IMR-90 (cell line): ENCODE data around the gene C14orf180. TPM values are rescaled to one million over a fixed set of nuclear protein-coding genes. Genes with fewer than 3 reads are reported as not detected.

Experiments
- ATAC-seq: fragments of 200-7000 bp; cut with Tn5 transposase; 2 replicates; pipeline ENCODE4 v1.9.1; 2020; ENCODE audit warnings: low read depth, mild to moderate bottlenecking, moderate library complexity
- BruUV-seq: library from RNA; stranded (reverse); fragments of 400-500 nt; replicated peaks from 2 replicates; lab custom pipeline; 2021; lab: Mats Ljungman, UMichigan
- CTCF ChIA-PET: fragments of 300-600 bp; formaldehyde crosslinking; extraction: SDS; loops from one replicate; lab custom pipeline; 2021; ENCODE audit warnings: antibody characterized with exemption; lab: Yijun Ruan, JAX
- POLR2A ChIA-PET: fragments of 300-600 bp; sonication (Branson Sonifier 250); formaldehyde crosslinking; loops from one replicate; lab custom pipeline; 2022; ENCODE audit warnings: antibody characterized with exemption; ENCODE audit not compliant: unreplicated experiment; lab: Charles Lee
- DNase-seq: peaks from one replicate; pipeline ENCODE4 v3.0.0; 2013
- H2AFZ ChIP-seq: replicated peaks from 2 replicates; pipeline ENCODE3; 2013; ENCODE audit warnings: low read length, mild to moderate bottlenecking; ENCODE audit not compliant: poor library complexity
- H2AK5ac ChIP-seq: 2 replicates; pipeline ENCODE4 v1.6.1; 2013; ENCODE audit warnings: low read depth, low read length, inconsistent platforms
- H2AK9ac ChIP-seq: replicated peaks from 2 replicates; pipeline ENCODE3; 2013; ENCODE audit warnings: mild to moderate bottlenecking, low read depth, low read length, moderate library complexity; ENCODE audit not compliant: poor library complexity
- H2BK120ac ChIP-seq: 2 replicates; pipeline ENCODE4 v1.6.1; 2013; ENCODE audit warnings: low read depth, low read length, inconsistent platforms
- H2BK15ac ChIP-seq: 3 replicates; pipeline ENCODE4 v1.6.1; 2013; ENCODE audit warnings: low read depth, low read length, inconsistent platforms
- H2BK20ac ChIP-seq: 2 replicates; pipeline ENCODE4 v1.6.1; 2013; ENCODE audit warnings: low read depth, mild to moderate bottlenecking, inconsistent platforms, low read length, moderate library complexity
- H2BK5ac ChIP-seq: 2 replicates; pipeline ENCODE4 v1.6.1; 2013; ENCODE audit warnings: mild to moderate bottlenecking, low read depth, low read length, inconsistent platforms; ENCODE audit not compliant: poor library complexity, severe bottlenecking
- H3K14ac ChIP-seq: replicated peaks from 2 replicates; pipeline ENCODE4 v1.6.1; 2013; ENCODE audit warnings: low read depth, low read length, inconsistent platforms
- H3K18ac ChIP-seq: 2 replicates; pipeline ENCODE4 v1.6.1; 2013; ENCODE audit warnings: low read depth, low read length, control low read depth
- H3K23ac ChIP-seq: 2 replicates; pipeline ENCODE4 v1.6.1; 2013; ENCODE audit warnings: low read depth, low read length, inconsistent platforms
- H3K27ac ChIP-seq: 2 replicates; pipeline ENCODE4 v1.5.1; 2013; ENCODE audit warnings: mild to moderate bottlenecking, control low read depth, low read length; ENCODE audit not compliant: insufficient read depth
- H3K27me3 ChIP-seq: 2 replicates; pipeline ENCODE4 v1.6.1; 2013; ENCODE audit warnings: low read length; ENCODE audit not compliant: control insufficient read depth, insufficient read depth
- H3K36me3 ChIP-seq: 2 replicates; pipeline ENCODE4 v1.6.1; 2013; ENCODE audit warnings: low read length, mixed read lengths; ENCODE audit not compliant: control insufficient read depth, insufficient read depth
- H3K4ac ChIP-seq: 2 replicates; pipeline ENCODE4 v1.6.1; 2013; ENCODE audit warnings: low read depth, low read length, inconsistent platforms
- H3K4me1 ChIP-seq: 2 replicates; pipeline ENCODE4 v1.6.1; 2013; ENCODE audit warnings: low read length, mixed read lengths; ENCODE audit not compliant: control insufficient read depth, insufficient read depth
- H3K4me2 ChIP-seq: 2 replicates; pipeline ENCODE4 v1.6.1; 2013; ENCODE audit warnings: low read depth, mild to moderate bottlenecking, control low read depth, low read length, moderate library complexity
- H3K4me3 ChIP-seq: 2 replicates; pipeline ENCODE4 v1.5.1; 2013; ENCODE audit warnings: low read depth, mild to moderate bottlenecking, control low read depth, low read length, moderate library complexity; ENCODE audit not compliant: insufficient read depth
- H3K56ac ChIP-seq: 2 replicates; pipeline ENCODE4 v1.6.1; 2013; ENCODE audit warnings: low read length, inconsistent platforms; ENCODE audit not compliant: insufficient read depth; ENCODE audit errors: extremely low read depth
- H3K79me1 ChIP-seq, 2 experiments: 2 replicates each; pipeline ENCODE4 v1.6.1; 2013; ENCODE audit warnings: low read length in 2 of 2, inconsistent platforms in 1 of 2, low read depth in 1 of 2
- H3K9ac ChIP-seq: 2 replicates; pipeline ENCODE4 v1.6.1; 2013; ENCODE audit warnings: low read depth, low read length, control low read depth
- H3K9me1 ChIP-seq: 2 replicates; pipeline ENCODE4 v1.6.1; 2013; ENCODE audit warnings: low read length, inconsistent platforms; ENCODE audit not compliant: insufficient read depth
- H3K9me3 ChIP-seq: 2 replicates; pipeline ENCODE4 v1.6.1; 2013; ENCODE audit warnings: low read length; ENCODE audit not compliant: control insufficient read depth, insufficient read depth
- H4K20me1 ChIP-seq: 2 replicates; pipeline ENCODE4 v1.6.1; 2013; ENCODE audit warnings: low read length, inconsistent platforms; ENCODE audit not compliant: insufficient read depth
- H4K5ac ChIP-seq: 2 replicates; pipeline ENCODE4 v1.6.1; 2013; ENCODE audit warnings: mild to moderate bottlenecking, low read depth, low read length, control low read depth
- H4K8ac ChIP-seq, 2 experiments: 2 replicates each; pipeline ENCODE4 v1.6.1; 2013; ENCODE audit warnings: low read depth in 2 of 2, low read length in 2 of 2, control low read depth in 1 of 2, inconsistent platforms in 1 of 2
- H4K91ac ChIP-seq: 2 replicates; pipeline ENCODE4 v1.6.1; 2013; ENCODE audit warnings: low read depth, low read length, inconsistent platforms; ENCODE audit not compliant: insufficient read depth
- BHLHE40 ChIP-seq: fragments of 150-350 bp; IDR thresholded peaks from 2 replicates; pipeline ENCODE4 v1.6.1; 2016; ENCODE audit warnings: mild to moderate bottlenecking, low read depth, low read length
- CEBPB ChIP-seq: IDR thresholded peaks from 2 replicates; pipeline ENCODE4 v1.6.1; 2012; ENCODE audit warnings: low read depth, low read length, improper control_type of control experiment
- CHD1 ChIP-seq: IDR thresholded peaks from 2 replicates; pipeline ENCODE4 v1.6.1; 2012; ENCODE audit warnings: low read depth, low read length, improper control_type of control experiment
- FOS ChIP-seq: fragments of 150-350 bp; IDR thresholded peaks from 2 replicates; pipeline ENCODE4 v1.6.1; 2016; ENCODE audit warnings: low read depth, low read length
- MAFK ChIP-seq: IDR thresholded peaks from 2 replicates; pipeline ENCODE4 v1.6.1; 2012; ENCODE audit warnings: low read depth, low read length, improper control_type of control experiment
- MAZ ChIP-seq: IDR thresholded peaks from 2 replicates; pipeline ENCODE4 v1.6.1; 2012; ENCODE audit warnings: low read depth, mild to moderate bottlenecking, low read length, improper control_type of control experiment, moderate library complexity, borderline replicate concordance
- MXI1 ChIP-seq: IDR thresholded peaks from 2 replicates; pipeline ENCODE4 v1.6.1; 2012; ENCODE audit warnings: low read depth, mild to moderate bottlenecking, low read length, moderate library complexity, borderline replicate concordance
- NFE2L2 ChIP-seq: fragments of 150-350 bp; IDR thresholded peaks from 2 replicates; pipeline ENCODE4 v1.6.1; 2016; ENCODE audit warnings: low read depth, mild to moderate bottlenecking, low read length
- POLR2A ChIP-seq: IDR thresholded peaks from 2 replicates; pipeline ENCODE4 v1.6.1; 2012; ENCODE audit warnings: mild to moderate bottlenecking, low read depth, low read length
- RAD21 ChIP-seq: IDR thresholded peaks from 2 replicates; pipeline ENCODE4 v1.6.1; 2012; ENCODE audit warnings: low read length, improper control_type of control experiment
- RCOR1 ChIP-seq: IDR thresholded peaks from 2 replicates; pipeline ENCODE4 v1.6.1; 2012; ENCODE audit warnings: mild to moderate bottlenecking, low read length, improper control_type of control experiment; ENCODE audit not compliant: insufficient replicate concordance
- RFX5 ChIP-seq: IDR thresholded peaks from 2 replicates; pipeline ENCODE4 v1.8.0; 2012; ENCODE audit warnings: low read depth, mild to moderate bottlenecking, low read length, moderate library complexity
- SMC3 ChIP-seq: fragments of 150-350 bp; IDR thresholded peaks from 2 replicates; pipeline ENCODE4 v1.6.1; 2016; ENCODE audit warnings: low read depth, mild to moderate bottlenecking, antibody characterized with exemption, low read length, moderate library complexity
- WGBS, 2 experiments: methylation state at CpG; one replicate each; pipeline versions ENCODE4 v1.1.5 to v1.1.7; 2013; ENCODE audit warnings: missing lambda C conversion rate in 2 of 2; ENCODE audit not compliant: insufficient read length in 1 of 2; ENCODE audit errors: extremely low coverage in 2 of 2; 5-methylcytosine and 5-hydroxymethylcytosine counted together
- dilution Hi-C: fragments of 300-500 bp; cut with HindIII; formaldehyde crosslinking; loops from one replicate; pipeline ENCODE4 v1.14.3; 2018; ENCODE audit warnings: low sequenced_read_pairs; ENCODE audit not compliant: unreplicated experiment
- in situ Hi-C: fragments of 300-500 bp; cut with MboI; formaldehyde crosslinking; loops from 3 replicates; pipeline ENCODE4 v1.14.3; 2019; ENCODE audit warnings: low sequenced_read_pairs, inconsistent platforms, mixed read lengths
- intact Hi-C: fragments of 100-400 bp; cut with micrococcal nuclease; formaldehyde crosslinking; loops from 2 replicates; pipeline ENCODE4 v1.10.0; 2022
- polyA plus RNA-seq, 3 experiments: library from polyadenylated mRNA; depleted of rRNA; stranded (reverse); fragments of >200 nt; gene quantifications; 2 replicates each; pipeline ENCODE4 v1.2.3, GENCODE V29; 2012; ENCODE audit warnings: low replicate concordance in 1 of 3
- total RNA-seq: library from RNA; depleted of rRNA; stranded (reverse); fragments of >200 nt; gene quantifications from 2 replicates; pipeline ENCODE4 v1.2.3, GENCODE V29; 2012
- TF ChIP-seq, protein P1 (sequence below): fragments of 150-350 bp; IDR thresholded peaks from 2 replicates; pipeline ENCODE4 v1.6.1; 2016; ENCODE audit warnings: low read depth, mild to moderate bottlenecking, low read length, moderate library complexity, borderline replicate concordance
- TF ChIP-seq, protein P2 (sequence below): fragments of 150-350 bp; IDR thresholded peaks from 2 replicates; pipeline ENCODE4 v1.6.1; 2017; ENCODE audit warnings: mild to moderate bottlenecking, antibody characterized with exemption, low read length, low read depth
- TF ChIP-seq, protein P3 (sequence below): conservative IDR thresholded peaks from 2 replicates; pipeline ENCODE4 v1.5.1; 2012; ENCODE audit warnings: mild to moderate bottlenecking, low read depth, low read length, improper control_type of control experiment

C14orf180 gene
- total and polyA plus RNA-seq, 2 of the 4 experiments (the other 2 are of a cell fraction), result not detected

DNA sequence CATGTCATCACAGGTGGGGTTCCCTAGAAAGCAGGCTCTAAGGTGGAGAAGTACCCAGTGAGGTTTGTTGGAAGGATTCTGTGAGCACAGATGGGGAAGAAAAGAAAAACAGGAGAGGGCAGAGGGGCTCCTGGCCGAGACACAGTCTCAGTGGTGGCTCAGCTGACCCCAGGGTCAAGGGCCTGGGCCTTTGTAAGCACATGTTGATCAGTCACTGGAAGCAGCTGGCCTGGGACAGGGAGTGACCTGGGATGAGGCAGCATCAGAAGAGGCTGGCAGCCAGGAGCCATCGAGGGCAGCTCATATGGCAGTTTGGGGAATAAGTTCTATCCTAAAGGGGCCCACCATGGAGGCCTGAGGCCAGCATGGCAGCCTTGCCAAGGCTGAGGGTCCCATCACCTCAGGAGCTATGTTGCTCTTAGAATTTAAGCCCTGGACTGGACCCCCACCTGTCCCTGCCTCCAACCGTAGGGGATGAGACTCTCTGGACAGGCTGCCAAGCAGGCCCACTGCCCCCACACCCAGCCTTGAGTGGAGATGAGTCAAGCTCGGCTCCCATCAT, 31.3 kb downstream of the C14orf180 start:
- in situ Hi-C loops (no loop called here), dilution Hi-C loops (no loop called here), intact Hi-C loops (no loop called here)
- Histone ChIP-seq H2AK5ac (no peak overlapping the region), H3K4me2 (no peak overlapping the region), H2AK9ac (no peak overlapping the region), H3K4me1 (no peaks in the 10 kb centered on the region), H3K23ac (no peak overlapping the region), H4K20me1 (no peaks in the 10 kb centered on the region), H2BK20ac (no peak overlapping the region), H3K27me3 (peaks cover 3% of the 10 kb centered on the region), H3K9me1 (no peaks in the 10 kb centered on the region), H3K4me3 (no peak overlapping the region), H4K8ac (no peak overlapping the region), H3K36me3 (no peaks in the 10 kb centered on the region), H3K14ac (no peak overlapping the region), H3K27ac (no peak overlapping the region), H3K56ac (no peak overlapping the region), H3K18ac (no peak overlapping the region), H3K4ac (no peak overlapping the region), H3K9me3 (no peaks in the 10 kb centered on the region), H3K9ac (no peak overlapping the region), H4K91ac (no peak overlapping the region), H2BK5ac (no peak overlapping the region), H2BK120ac (no peak overlapping the region), H2AFZ (no peak overlapping the region), H2BK15ac (no peak overlapping the region), H3K79me1 (no peaks in the 10 kb centered on the region), H4K5ac (no peak overlapping the region)
- ChIA-PET POLR2A (no interaction called here), CTCF (no interaction called here)
- 0% methylated on average over 1 of the region's 4 CpGs; no CpG with 5 or more reads in 1 of the 2 experiments for WGBS, 2 experiments
- no peak for ATAC-seq
- TF ChIP-seq BHLHE40 (no peak), CHD1 (no peak), FOS (no peak), MAZ (no peak), NFE2L2 (no peak), SMC3 (no peak), RFX5 (no peak), MAFK (no peak), RCOR1 (no peak), RAD21 (no peak), MXI1 (no peak), POLR2A (no peak), CEBPB (no peak)
- TF ChIP-seq, protein P1, sequence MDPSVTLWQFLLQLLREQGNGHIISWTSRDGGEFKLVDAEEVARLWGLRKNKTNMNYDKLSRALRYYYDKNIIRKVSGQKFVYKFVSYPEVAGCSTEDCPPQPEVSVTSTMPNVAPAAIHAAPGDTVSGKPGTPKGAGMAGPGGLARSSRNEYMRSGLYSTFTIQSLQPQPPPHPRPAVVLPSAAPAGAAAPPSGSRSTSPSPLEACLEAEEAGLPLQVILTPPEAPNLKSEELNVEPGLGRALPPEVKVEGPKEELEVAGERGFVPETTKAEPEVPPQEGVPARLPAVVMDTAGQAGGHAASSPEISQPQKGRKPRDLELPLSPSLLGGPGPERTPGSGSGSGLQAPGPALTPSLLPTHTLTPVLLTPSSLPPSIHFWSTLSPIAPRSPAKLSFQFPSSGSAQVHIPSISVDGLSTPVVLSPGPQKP, result no peak
- TF ChIP-seq, protein P2, sequence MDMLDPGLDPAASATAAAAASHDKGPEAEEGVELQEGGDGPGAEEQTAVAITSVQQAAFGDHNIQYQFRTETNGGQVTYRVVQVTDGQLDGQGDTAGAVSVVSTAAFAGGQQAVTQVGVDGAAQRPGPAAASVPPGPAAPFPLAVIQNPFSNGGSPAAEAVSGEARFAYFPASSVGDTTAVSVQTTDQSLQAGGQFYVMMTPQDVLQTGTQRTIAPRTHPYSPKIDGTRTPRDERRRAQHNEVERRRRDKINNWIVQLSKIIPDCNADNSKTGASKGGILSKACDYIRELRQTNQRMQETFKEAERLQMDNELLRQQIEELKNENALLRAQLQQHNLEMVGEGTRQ, result no peak
- TF ChIP-seq, protein P3, sequence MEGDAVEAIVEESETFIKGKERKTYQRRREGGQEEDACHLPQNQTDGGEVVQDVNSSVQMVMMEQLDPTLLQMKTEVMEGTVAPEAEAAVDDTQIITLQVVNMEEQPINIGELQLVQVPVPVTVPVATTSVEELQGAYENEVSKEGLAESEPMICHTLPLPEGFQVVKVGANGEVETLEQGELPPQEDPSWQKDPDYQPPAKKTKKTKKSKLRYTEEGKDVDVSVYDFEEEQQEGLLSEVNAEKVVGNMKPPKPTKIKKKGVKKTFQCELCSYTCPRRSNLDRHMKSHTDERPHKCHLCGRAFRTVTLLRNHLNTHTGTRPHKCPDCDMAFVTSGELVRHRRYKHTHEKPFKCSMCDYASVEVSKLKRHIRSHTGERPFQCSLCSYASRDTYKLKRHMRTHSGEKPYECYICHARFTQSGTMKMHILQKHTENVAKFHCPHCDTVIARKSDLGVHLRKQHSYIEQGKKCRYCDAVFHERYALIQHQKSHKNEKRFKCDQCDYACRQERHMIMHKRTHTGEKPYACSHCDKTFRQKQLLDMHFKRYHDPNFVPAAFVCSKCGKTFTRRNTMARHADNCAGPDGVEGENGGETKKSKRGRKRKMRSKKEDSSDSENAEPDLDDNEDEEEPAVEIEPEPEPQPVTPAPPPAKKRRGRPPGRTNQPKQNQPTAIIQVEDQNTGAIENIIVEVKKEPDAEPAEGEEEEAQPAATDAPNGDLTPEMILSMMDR, result no peak
- no TSS peak for BruUV-seq
- DNase-seq, result no peak
